Ectodermal cell (in vitro differentiated cells): Measurements from ENCODE around the gene DNAJA3.

Source experiments
- H3K27ac ChIP-seq: 2 replicates; pipeline ENCODE4 v1.7.0; 2013; ENCODE audit warnings: mild to moderate bottlenecking, low read depth, low read length; ENCODE audit not compliant: insufficient read depth, poor library complexity, severe bottlenecking
- H3K27me3 ChIP-seq: 2 replicates; pipeline ENCODE4 v1.7.0; 2013; ENCODE audit warnings: mild to moderate bottlenecking, low read length; ENCODE audit not compliant: insufficient read depth, control insufficient read depth, poor library complexity, severe bottlenecking
- H3K36me3 ChIP-seq: one replicate; pipeline ENCODE4 v1.7.0; 2013; ENCODE audit warnings: low read length; ENCODE audit not compliant: control insufficient read depth, insufficient read depth
- H3K4me1 ChIP-seq: one replicate; pipeline ENCODE4 v1.7.0; 2013; ENCODE audit warnings: low read length; ENCODE audit not compliant: control insufficient read depth, insufficient read depth
- H3K4me3 ChIP-seq: 2 replicates; pipeline ENCODE4 v1.7.0; 2013; ENCODE audit warnings: low read depth, low read length, control low read depth; ENCODE audit not compliant: insufficient read depth
- H3K9me3 ChIP-seq: 2 replicates; pipeline ENCODE4 v1.7.0; 2013; ENCODE audit warnings: mild to moderate bottlenecking, low read length, moderate library complexity; ENCODE audit not compliant: control insufficient read depth
- WGBS, 2 experiments: methylation state at CpG; one replicate each; pipeline ENCODE4 v1.1.7; 2013; ENCODE audit warnings: missing lambda C conversion rate in 2 of 2; 5-methylcytosine and 5-hydroxymethylcytosine counted together

DNAJA3 gene

DNA sequence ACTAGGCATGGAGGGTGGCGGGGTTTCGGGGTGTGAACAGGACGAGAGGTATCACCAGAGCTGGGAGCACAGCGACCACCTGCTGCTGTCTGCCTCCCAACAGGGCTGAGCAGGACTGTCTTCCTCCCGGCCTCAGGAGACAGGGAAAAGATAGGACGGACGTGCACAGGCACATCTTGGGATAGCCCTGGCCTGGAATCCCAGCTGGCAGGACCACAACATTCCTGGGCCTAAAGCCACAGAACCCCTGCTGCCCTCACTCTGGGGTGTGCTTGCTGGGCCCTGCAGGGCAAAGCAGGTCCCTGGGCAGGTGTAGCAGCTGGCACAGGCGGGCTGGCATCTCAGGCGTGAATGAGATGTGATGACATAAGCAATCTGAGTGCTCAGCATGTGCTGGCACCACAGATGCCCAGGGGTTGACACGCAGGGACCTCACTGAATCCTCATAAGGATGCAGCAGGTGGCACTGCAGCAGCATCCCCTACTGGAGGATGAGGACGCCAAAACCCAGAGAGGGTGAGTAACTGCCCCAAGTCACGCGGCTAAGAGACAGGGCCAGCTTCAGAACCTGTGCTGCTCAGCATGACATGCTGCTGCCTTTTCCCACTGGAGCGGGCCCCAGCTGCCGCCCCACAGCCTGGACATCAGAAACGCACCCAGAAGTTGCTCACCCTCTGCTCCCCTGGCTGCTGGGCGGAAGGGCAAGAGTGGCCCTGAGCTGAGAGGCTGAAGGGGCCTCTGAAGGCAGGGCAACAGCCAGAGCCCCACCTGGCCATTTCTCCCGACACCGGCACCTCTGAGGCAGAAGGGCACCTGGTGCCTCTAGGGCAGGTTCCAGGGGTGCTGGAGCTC lies 16.4 kb upstream of the DNAJA3 start:
- H3K4me1 ChIP-seq = no peaks in the 10 kb centered on the region
- no peak overlapping the region for H3K27ac ChIP-seq
- no peaks in the 10 kb centered on the region for H3K27me3 ChIP-seq
- H3K4me3 ChIP-seq = no peak overlapping the region
- H3K36me3 ChIP-seq = no peaks in the 10 kb centered on the region
- 89% methylated on average over 19 of the region's 19 CpGs for WGBS, 2 experiments
- H3K9me3 ChIP-seq = no peaks in the 10 kb centered on the region

DNA sequence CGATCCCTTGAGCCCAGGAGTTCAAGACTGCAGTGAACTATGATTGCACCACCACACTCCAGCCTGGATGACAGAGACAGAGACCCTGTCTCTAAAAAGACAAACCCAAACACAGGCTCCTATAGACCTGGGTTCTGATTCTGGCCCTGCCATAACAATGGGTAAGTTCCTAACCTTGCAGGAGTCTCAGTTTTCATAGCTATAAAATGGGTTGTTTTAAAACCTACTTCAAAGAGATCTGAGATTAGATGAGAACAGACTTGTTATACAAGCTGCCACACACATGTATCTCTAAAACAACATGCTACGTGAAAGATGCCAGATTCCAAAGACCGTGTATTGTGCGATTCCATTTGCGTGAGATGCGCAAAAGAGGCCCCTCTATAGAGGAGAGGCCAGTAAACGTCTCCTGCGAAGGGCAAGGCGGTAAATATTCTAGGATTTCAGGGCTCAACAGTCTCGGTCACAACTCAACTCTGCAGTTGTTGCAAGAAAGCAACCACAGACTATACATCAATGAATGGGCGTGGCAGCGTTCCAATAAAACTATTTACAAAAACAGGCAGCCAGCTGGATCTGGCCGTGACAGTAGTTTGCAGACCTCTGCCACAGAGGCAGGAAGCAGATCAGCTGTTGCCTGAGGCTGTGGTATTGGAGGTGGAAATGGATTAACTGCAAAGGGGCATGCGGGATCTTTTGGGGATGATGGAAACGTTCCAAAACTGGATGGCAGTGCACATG lies 15.2 kb upstream of the DNAJA3 start:
- WGBS, 2 experiments = 94% methylated on average over 15 of the region's 15 CpGs
- Histone ChIP-seq H3K27ac (no peak overlapping the region), H3K27me3 (peaks cover 6% of the 10 kb centered on the region), H3K4me1 (no peaks in the 10 kb centered on the region), H3K36me3 (no peaks in the 10 kb centered on the region), H3K9me3 (no peaks in the 10 kb centered on the region), H3K4me3 (no peak overlapping the region)

DNA sequence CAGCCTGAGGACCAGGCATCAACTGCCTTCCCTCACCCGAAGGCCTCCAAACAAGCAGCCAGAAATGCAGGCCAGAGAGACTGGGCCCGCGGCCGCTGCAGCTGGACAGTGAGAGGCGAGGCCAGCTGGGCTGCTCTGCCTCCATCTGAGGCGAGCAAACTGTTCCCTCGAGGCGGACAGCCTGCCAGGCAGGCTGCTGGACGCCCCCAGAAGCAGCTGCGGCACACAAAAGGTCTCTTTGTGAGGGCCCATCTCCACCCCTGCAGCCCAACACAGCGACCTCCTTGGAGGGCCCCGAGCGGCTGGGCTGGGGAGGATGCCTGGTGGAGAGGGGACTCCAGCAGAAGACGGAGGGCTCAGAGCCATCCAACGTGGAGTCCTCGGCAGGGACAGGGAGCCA lies 14.0 kb upstream of the DNAJA3 start:
- no peak overlapping the region for H3K27ac ChIP-seq
- H3K4me3 ChIP-seq = no peak overlapping the region

DNA sequence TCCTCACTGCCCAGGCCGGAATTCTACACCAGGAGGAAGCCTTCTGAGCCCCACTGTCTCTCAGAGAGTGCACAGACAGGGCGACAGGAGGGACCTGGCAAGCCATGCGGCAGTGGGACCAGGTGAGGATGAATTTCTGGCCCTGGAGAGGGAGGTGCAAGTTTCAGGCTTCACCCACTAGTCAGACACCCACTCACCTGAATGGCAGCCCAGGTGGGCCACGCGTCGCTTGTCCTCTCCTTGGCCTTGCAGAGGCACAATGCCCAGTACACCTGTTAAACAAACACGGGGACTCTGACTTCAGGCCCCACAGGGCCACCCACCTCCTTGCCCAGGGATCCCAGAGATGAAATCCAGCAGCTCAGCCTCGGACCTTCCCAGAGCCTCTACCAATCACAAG lies 13.5 kb upstream of the DNAJA3 start:
- WGBS, 2 experiments = 92 to 96% methylated on average over 8 of the region's 8 CpGs
- Histone ChIP-seq H3K4me3 (no peak overlapping the region), H3K9me3 (no peaks in the 10 kb centered on the region), H3K27me3 (peaks cover 17% of the 10 kb centered on the region), H3K4me1 (no peaks in the 10 kb centered on the region), H3K36me3 (no peaks in the 10 kb centered on the region), H3K27ac (no peak overlapping the region)

More for the DNA sequence above, 14.0 kb upstream of the DNAJA3 start:
- peaks cover 12% of the 10 kb centered on the region for H3K27me3 ChIP-seq
- H3K9me3 ChIP-seq = no peaks in the 10 kb centered on the region
- 85 to 88% methylated on average over 16 of the region's 16 CpGs for WGBS, 2 experiments
- H3K36me3 ChIP-seq = no peaks in the 10 kb centered on the region
- H3K4me1 ChIP-seq = no peaks in the 10 kb centered on the region

DNA sequence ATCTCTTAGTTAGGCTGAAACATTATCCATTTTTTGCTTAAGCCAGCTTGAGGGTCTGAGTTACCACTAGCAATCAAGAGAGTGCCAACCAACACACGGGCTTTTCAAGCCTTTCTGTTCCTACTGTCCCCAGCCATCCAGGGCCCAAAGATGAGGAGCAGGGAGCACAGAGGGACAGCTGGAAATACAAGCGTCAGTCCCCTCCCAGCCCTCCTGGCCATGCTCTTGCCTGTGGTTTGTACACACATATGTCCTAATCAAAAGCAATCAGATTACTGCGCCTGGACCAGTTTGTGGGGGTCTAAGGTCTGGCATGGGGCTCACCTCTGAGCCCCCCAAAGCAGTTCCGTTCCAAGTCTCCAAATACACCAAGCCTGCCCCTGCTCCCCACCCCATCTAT lies 12.8 kb upstream of the DNAJA3 start:
- H3K27ac ChIP-seq = no peak overlapping the region
- no peaks in the 10 kb centered on the region for H3K36me3 ChIP-seq

DNA sequence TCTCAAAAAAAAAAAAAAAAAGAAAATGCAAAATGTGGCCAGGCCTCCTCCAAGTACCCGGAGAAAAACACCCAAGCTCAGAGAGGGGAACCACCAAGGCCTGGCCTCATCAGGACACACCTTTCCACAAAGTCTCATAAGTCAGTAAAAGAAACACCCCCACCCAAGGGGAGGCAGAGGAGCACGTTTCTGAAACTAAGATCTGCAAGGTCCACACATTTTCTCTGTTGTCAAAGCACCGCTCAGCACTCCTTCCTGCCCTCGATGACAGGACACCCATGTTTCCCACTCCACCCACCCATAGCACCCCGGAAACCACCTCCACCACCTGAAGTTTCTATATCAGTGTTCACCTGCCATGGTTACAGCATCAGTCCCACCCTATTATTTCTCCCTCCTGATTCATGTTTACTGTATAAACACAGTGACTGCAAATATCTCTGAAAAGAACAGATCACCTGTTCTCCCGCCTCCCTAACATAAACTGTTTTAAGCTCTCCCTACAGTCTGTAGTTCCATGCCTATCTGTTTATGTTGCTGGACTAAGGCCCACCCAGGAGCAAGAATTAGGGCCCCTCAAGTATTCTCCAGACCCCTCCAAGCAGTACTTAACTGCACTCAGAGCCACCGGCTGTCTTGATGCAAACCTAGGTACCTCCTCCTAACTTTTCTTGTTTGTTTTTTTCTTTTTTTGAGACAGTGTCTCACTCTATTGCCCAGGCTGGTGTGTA lies 11.3 kb upstream of the DNAJA3 start:
- H3K36me3 ChIP-seq = no peaks in the 10 kb centered on the region
- peaks cover 23% of the 10 kb centered on the region for H3K27me3 ChIP-seq
- no peak overlapping the region for H3K27ac ChIP-seq
- no peak overlapping the region for H3K4me3 ChIP-seq
- no peaks in the 10 kb centered on the region for H3K9me3 ChIP-seq
- H3K4me1 ChIP-seq = no peaks in the 10 kb centered on the region
- WGBS, 2 experiments = 92 to 95% methylated on average over 7 of the region's 7 CpGs

More for the DNA sequence above, 12.8 kb upstream of the DNAJA3 start:
- no peaks in the 10 kb centered on the region for H3K4me1 ChIP-seq
- WGBS, 2 experiments = 94 to 97% methylated on average over 4 of the region's 4 CpGs
- no peak overlapping the region for H3K4me3 ChIP-seq
- no peaks in the 10 kb centered on the region for H3K9me3 ChIP-seq
- H3K27me3 ChIP-seq = peaks cover 23% of the 10 kb centered on the region

DNA sequence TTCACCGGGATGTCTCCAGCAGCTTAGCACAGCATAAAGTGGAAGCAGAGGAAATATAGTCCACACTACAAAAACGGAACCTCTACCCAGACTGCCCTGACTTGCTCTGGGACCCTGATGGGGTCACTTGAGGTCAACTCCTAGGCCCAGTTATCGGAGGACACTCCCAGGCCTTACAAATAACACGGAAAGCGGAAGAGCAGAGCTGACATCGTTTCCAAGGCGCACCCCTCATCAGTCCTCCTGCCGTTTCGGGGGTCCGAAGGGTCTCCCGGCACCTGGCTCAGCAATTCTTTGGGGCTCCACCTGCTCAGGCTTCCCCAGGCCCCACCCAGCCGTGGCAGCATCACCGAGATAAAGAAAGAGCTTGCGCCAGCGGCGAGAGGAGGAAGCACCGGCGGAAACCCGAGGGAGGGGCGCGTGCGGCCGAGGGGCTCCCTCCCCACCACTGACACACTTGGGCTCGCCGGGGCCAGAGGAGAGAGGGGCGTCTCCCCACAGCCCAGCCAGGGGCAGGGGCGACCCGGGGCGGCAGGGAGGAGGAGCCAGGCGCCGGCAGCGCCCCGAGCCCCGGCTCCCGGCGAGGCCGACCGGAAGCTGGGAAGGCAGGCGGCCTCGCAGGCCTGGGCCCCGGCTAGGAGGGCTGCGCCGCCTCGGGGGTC lies 10.0 kb upstream of the DNAJA3 start:
- H3K27ac ChIP-seq = no peak overlapping the region

DNA sequence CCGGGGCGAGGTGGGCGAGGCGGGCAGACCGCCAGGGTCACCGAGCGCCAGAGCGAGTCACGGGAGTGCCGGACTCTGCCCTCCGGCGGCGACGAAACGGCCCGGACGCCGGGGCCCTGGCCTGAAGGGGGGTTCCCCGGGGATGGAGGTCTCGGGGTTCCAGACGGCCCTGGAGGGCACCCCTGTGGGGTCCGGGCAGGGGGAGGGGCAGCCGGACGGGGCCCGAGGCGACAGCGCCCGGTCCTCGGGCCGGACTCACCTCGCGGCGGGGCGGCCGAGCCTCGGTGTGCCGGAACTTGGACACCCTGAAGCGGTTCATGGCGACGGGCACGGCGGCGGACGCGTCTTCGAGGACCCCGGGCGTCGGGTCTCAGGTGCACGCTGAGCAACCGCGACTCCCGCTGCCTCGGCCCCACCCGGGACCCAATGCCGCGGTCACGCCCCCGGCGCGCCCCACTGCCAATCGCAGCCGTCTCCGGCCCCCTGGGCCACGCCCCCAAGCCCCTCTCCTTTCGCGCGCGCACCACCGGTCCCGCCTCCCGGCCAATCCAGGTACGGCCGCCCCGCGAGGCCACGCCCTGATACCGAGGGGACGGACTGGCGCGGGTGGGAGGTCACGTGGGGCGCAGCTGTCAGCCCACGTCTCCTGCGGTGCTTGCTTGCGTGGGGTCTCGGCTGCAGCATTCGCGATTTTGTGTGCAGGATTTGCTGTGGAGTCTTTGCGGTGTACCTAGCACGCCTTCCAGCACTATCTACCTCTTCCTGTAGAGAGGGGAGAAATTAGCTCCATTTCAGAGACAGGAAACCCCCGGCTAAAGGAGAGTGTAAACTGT lies 9.3 kb upstream of the DNAJA3 start, which contains the start of gene CORO7:
Gene CORO7 (minus strand): TSS at position 397 of the 833 bp plus-strand sequence. CDS start 78 bp downstream, at position 319.
- H3K9me3 ChIP-seq = no peaks in the 10 kb centered on the region
- H3K4me1 ChIP-seq = no peaks in the 10 kb centered on the region
- H3K36me3 ChIP-seq = no peaks in the 10 kb centered on the region
- WGBS, 2 experiments = 1% methylated on average over 92 of the region's 92 CpGs
- peak within 1 kb of the TSS; percentile 66 for H3K4me3 ChIP-seq
- peaks cover 23% of the 10 kb centered on the region for H3K27me3 ChIP-seq
- H3K27ac ChIP-seq = no peak within 1 kb of the TSS

More for the DNA sequence above, 10.0 kb upstream of the DNAJA3 start:
- Histone ChIP-seq H3K4me1 (no peaks in the 10 kb centered on the region), H3K4me3 (peak overlapping the region; percentile 66), H3K27me3 (peaks cover 23% of the 10 kb centered on the region), H3K36me3 (no peaks in the 10 kb centered on the region), H3K9me3 (no peaks in the 10 kb centered on the region)
- WGBS, 2 experiments = 7 to 8% methylated on average over 44 of the region's 44 CpGs

DNA sequence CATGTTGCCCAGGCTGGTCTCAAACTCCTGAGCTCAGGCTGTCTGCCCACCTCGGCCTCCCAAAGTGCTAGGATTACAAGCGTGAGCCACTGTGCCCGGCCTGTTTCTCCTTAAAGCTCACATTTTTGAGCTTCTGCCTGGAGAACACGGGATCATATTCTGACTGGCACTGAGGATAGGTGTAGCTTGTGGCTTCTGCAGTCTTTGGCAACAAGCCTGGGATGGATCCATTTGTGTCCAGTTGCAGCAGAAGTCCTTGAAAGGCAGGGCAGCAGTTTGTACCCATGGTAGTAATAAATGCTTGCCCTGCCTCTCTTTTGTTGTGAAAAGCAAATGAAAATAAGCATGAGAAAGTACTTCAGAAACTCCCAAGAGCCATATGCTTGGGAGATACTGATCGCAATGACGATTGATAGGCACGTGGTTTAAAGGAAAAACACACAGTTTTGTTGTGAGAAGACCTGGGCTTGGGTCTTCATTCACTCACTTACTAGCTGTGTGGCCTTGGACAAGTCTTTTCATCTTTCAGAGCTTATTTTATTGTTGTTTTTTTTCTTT lies 6.2 kb upstream of the DNAJA3 start:
- Histone ChIP-seq H3K9me3 (no peaks in the 10 kb centered on the region), H3K36me3 (no peaks in the 10 kb centered on the region), H3K4me1 (no peaks in the 10 kb centered on the region), H3K4me3 (no peak overlapping the region), H3K27me3 (peaks cover 23% of the 10 kb centered on the region), H3K27ac (no peak overlapping the region)
- 86 to 87% methylated on average over 7 of the region's 7 CpGs for WGBS, 2 experiments
